Testis (tissue), 2 donors: ENCODE results near the gene SLC12A6.

ENCODE experiments used
- CTCF ChIP-seq, 3 experiments: fragments of 450-650 bp in 2 of 3; fragments of 200-600 bp in 1 of 3; sonication (generic) in 1 of 3; IDR thresholded peaks; one replicate each; pipeline ENCODE4 v1.5.1; 2016 to 2019; ENCODE audit warnings: antibody characterized with exemption in 3 of 3, mild to moderate bottlenecking in 2 of 3, moderate library complexity in 1 of 3
- POLR2A ChIP-seq: fragments of 450-650 bp; IDR thresholded peaks from one replicate; pipeline ENCODE4 v1.6.1; 2017; ENCODE audit warnings: antibody characterized with exemption, mild to moderate bottlenecking, moderate library complexity

- TF ChIP-seq CTCF (IDR thresholded peaks at IDR 0.05) (no peak), POLR2A (no peak)
These were observed 28.9 kb upstream of the SLC12A6 start for GRCh38 chr15:34366271-34367065.
